MG63 (cell line): ENCODE data around the gene OR10H2. TPM values are rescaled to one million over a fixed set of nuclear protein-coding genes. Genes with fewer than 3 reads are reported as not detected.
"Not testable (repeated sequence)": the region's sequence is repeated elsewhere in the genome, so short reads cannot be mapped to it uniquely, and the experiment has no call there.

Experiments
- DNase-seq: peaks from one replicate; pipeline ENCODE4 v3.0.0-alpha.2; 2020
- H3K27me3 ChIP-seq: fragments of 250-450 bp; sonication (Bioruptor Pico); 2 replicates; pipeline ENCODE4 v1.5.1; 2020; ENCODE audit warnings: mild to moderate bottlenecking, moderate library complexity
- H3K36me3 ChIP-seq: fragments of 250-450 bp; sonication (Bioruptor Pico); 2 replicates; pipeline ENCODE4 v1.5.1; 2020; ENCODE audit warnings: mild to moderate bottlenecking, moderate library complexity
- H3K4me3 ChIP-seq: fragments of 250-450 bp; sonication (Bioruptor Pico); 2 replicates; pipeline ENCODE4 v1.5.1; 2020; ENCODE audit warnings: mild to moderate bottlenecking, moderate library complexity
- H3K9me3 ChIP-seq: fragments of 250-450 bp; sonication (Bioruptor Pico); 2 replicates; pipeline ENCODE4 v1.5.1; 2020; ENCODE audit warnings: mild to moderate bottlenecking, moderate library complexity
- total RNA-seq: library from RNA; depleted of rRNA; stranded (reverse); fragments of >200 nt; shearing (Covaris generic); gene quantifications from 2 replicates; pipeline ENCODE4 v1.2.3, GENCODE V29; 2014; ENCODE audit warnings: low replicate concordance; rRNA removed

OR10H2 gene
- total RNA-seq, 1 experiment from 2014 or later = not detected

DNA sequence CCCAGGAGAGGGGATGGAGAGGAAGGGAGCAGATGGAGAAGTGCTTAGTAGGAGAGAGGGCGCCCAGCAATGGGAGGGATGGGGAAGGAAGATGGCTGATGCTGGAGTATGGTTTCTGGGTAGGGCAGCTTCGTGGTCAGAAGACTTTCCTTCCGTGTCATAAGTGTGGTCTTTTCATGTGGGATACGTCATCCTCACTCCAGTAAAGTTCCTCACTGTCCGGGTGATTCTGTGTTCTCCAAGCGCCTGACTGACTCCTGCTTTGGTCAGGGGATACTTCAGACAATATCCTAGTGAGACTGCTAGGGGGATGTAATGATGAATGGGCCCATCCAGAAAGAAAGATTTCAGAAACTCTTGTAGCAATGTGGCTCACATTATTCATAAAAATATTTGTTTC is 6.1 kb downstream of the OR10H2 start:
- no peak overlapping the region for H3K4me3 ChIP-seq
- H3K27me3 ChIP-seq = peaks cover 22% of the 10 kb centered on the region
- H3K36me3 ChIP-seq = no peaks in the 10 kb centered on the region
- DNase-seq = no peak
- H3K9me3 ChIP-seq = no peaks in the 10 kb centered on the region

DNA sequence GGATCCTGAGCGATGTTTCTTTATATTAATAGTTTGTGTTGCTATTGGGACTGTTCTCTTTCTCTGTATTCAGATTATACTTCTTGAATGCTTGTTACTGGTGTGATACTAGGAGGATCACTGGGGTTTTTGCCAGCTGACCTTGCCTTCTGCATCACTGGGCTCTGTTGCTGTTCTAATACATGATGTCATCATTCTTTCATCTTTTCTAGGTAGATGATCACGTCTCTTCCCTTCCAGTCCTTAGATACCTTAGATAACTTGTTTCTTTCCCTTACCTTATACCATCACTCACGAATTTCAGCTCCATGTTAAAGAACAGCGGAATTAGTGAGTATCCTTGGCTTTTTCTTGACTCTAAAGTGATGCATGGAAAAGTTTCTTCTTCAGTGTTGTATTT is 9.9 kb downstream of the OR10H2 start, which contains the start of gene OR10H3:
Gene OR10H3, plus strand, starts transcription at position 264 of the 400 bp plus-strand sequence. CDS start 3,408 bp downstream, outside the sequence.
- no peak for DNase-seq
- peaks cover 12% of the 10 kb centered on the region for H3K9me3 ChIP-seq
- no peaks in the 10 kb centered on the region for H3K36me3 ChIP-seq
- no peak within 1 kb of the TSS for H3K4me3 ChIP-seq
- peaks cover 18% of the 10 kb centered on the region for H3K27me3 ChIP-seq

DNA sequence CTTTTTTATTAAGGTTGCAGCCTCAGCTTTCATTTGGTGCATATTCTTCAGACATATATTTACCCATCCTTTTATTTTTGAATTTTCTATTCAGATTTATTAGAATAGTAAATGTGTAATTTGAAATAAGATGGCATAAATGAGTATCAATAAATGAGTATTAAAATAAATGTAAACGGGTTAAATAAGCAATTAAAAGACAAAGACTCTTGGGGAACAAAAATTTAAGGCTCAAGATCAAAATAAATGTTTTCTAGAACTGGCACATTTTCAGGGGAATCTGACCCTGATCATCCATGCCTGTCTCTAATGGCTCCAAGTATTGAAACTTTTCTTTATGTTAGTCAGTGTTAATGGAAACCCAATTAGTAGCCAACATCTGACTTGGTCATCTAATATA is 13.0 kb downstream of the OR10H2 start:
- no peak for DNase-seq
- H3K4me3 ChIP-seq = no peak overlapping the region
- H3K36me3 ChIP-seq = no peaks in the 10 kb centered on the region
- peaks cover 7% of the 10 kb centered on the region for H3K27me3 ChIP-seq
- H3K9me3 ChIP-seq = peaks cover 12% of the 10 kb centered on the region

DNA sequence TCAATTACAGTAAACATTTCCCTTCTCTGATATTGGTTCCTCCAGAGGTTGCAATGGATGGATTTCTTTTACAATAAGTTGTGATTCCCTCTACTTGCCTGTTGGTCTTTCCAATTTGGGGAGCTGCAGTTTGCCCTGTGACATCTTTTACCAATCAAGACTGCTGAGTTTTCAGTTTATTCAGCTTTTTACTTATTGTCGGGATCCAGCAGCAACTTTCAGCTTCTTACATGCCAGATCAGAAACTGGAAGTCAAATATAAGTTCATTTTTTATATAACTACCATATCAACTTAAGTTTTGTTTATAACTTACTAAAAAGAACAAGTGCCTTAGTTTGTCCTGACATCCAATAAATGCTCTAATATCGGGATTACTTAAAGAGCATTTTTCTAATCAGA is 20.4 kb downstream of the OR10H2 start:
- Histone ChIP-seq H3K36me3 (no peaks in the 10 kb centered on the region), H3K9me3 (no peaks in the 10 kb centered on the region; the same call in 1 of the 2 replicates), H3K4me3 (no peak overlapping the region), H3K27me3 (peaks cover 41% of the 10 kb centered on the region)
- no peak for DNase-seq

DNA sequence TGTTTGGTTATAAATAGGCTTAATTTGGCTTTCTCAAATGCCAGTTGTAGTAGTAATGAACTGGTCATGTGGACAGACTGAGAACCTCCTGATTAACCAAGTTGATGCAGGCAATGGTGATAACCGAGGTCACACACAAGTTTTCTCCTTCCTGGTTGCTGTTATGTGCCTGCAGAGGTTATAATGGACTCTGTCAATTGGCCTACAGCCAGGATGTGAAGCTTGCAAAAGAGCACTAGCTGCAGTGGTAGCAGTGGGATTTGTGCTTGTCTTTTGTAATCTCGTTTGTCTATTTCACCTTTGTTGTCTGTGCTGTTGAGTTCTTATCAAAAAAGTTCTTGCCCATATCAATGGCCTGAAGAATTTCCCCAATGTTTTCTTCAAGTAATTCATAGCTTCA is 30.6 kb downstream of the OR10H2 start:
- H3K36me3 ChIP-seq = no peaks in the 10 kb centered on the region

DNA sequence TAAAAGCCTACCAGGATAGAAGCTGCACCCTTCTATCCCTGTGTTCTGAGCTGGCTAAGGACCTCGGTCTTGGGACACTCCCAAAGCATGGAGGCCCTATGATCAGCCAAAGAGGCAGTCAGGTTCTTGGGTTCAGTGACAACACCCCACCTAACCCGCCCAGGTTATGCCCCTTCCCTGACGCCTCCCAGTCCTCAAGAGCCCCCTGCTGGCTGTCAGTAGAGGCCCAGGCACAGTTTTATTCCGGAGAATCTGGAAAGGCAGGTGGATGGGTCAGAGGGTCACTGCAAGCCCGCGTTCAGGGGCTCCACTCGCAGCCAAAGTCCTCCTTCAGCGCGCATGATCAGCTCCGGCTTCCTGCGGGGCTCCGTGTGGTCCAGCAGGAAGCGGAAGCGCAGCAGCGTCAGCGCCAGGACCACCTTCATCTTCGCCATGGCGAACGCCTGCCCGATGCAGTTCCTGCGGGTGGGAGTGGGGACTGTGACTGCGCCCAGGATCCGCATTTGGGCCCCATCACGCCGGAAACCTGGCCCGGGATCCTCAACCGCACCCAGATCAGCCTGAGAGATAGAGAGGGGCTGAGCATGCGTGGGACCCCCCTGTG is 32.2 kb downstream of the OR10H2 start:
- DNase-seq = no peak
- H3K36me3 ChIP-seq = no peaks in the 10 kb centered on the region

More for the DNA sequence above, 30.6 kb downstream of the OR10H2 start:
- H3K27me3 ChIP-seq = peaks cover 9% of the 10 kb centered on the region
- no peak for DNase-seq
- no peak overlapping the region for H3K4me3 ChIP-seq
- no peaks in the 10 kb centered on the region for H3K9me3 ChIP-seq

DNA sequence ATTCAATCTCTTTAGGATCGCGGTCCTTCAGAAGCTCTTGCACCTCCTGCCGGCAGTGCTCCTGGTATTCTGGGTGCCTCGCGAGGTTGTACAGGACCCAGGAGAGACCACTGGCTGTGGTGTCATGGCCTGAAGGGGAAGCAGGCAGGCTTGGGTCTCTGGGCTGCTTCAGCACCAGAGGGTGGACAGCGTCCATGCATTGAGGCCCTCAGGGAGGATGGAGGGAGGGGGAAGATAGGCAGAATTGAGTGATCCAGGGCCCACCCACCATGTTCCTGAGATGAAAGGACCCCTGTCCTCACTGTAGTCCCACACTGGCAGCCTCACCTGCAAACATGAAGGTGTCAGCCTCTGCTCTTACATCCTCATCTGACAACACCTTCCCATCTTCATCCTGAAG is 41.8 kb downstream of the OR10H2 start:
- peaks cover 11% of the 10 kb centered on the region for H3K27me3 ChIP-seq
- no peaks in the 10 kb centered on the region for H3K36me3 ChIP-seq
- H3K4me3 ChIP-seq = no peak overlapping the region
- no peak for DNase-seq
- H3K9me3 ChIP-seq = no peaks in the 10 kb centered on the region

More for the DNA sequence above, 32.2 kb downstream of the OR10H2 start:
- Histone ChIP-seq H3K27me3 (peaks cover 17% of the 10 kb centered on the region), H3K9me3 (no peaks in the 10 kb centered on the region), H3K4me3 (no peak overlapping the region)

DNA sequence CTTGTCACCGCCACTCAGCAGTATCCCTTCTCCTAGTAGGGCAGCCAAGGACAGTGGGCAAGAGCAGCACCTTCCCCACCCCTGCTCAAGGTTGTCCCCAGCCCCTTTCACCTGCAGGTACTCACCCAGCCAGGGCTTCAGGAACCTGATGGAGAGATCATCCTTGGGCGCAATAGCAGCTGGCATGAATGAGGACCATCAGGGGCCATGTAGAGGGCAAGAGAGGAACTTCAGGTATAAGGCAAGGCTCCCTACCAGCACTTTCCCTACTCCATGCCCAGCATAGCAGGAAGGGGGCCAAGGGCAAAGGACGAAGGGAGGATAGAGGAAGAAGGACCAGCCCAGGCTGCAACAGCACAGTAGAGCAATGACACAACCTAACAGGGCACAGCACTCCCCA is 46.3 kb downstream of the OR10H2 start:
- H3K9me3 ChIP-seq, H3K4me3 ChIP-seq, DNase-seq, H3K27me3 ChIP-seq, H3K36me3 ChIP-seq: not testable (repeated sequence)

DNA sequence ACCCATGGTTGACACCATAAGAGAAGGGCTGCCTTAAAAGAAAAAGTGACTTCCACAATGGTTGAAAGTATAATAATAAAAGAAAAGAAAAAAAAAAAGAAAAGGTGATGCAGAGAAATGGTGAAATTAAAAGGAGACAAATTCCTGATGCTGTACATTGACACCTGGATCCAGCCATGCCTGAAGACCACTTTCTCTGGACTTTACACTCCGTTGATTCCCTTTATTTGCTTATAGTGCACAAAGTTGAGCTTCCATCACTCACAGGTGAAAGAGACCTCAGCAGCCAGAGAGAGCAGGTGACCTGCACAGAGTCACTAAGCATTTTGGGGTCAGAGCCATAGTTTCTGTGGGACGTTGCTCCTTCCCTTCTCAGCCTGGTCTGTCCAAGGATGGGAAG is 47.4 kb downstream of the OR10H2 start:
- no peak overlapping the region for H3K4me3 ChIP-seq
- no peaks in the 10 kb centered on the region for H3K27me3 ChIP-seq
- H3K9me3 ChIP-seq = no peaks in the 10 kb centered on the region
- no peak for DNase-seq
- no peaks in the 10 kb centered on the region for H3K36me3 ChIP-seq

DNA sequence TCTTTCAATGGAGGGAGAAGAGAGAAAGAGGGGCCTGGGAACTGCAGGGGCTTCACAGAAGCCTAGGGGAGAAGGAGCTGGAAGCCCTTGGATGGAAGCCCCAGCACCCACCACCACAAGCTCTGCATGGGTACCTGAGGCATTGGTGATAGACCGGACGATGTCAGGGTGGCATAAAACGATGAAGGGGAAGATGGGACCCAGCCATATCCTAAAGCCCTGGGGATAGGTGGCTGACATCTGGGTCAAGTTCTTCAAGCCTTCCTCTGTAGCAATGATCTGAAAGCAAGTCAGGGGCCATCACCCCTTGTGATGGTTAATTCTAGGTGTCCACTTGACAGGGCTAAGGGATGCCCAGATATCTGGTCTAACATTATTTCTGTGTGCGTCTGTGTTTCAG is 48.4 kb downstream of the OR10H2 start:
- DNase-seq = no peak
- H3K9me3 ChIP-seq = no peaks in the 10 kb centered on the region
- H3K4me3 ChIP-seq = no peak overlapping the region
- H3K27me3 ChIP-seq = no peaks in the 10 kb centered on the region
- no peaks in the 10 kb centered on the region for H3K36me3 ChIP-seq

DNA sequence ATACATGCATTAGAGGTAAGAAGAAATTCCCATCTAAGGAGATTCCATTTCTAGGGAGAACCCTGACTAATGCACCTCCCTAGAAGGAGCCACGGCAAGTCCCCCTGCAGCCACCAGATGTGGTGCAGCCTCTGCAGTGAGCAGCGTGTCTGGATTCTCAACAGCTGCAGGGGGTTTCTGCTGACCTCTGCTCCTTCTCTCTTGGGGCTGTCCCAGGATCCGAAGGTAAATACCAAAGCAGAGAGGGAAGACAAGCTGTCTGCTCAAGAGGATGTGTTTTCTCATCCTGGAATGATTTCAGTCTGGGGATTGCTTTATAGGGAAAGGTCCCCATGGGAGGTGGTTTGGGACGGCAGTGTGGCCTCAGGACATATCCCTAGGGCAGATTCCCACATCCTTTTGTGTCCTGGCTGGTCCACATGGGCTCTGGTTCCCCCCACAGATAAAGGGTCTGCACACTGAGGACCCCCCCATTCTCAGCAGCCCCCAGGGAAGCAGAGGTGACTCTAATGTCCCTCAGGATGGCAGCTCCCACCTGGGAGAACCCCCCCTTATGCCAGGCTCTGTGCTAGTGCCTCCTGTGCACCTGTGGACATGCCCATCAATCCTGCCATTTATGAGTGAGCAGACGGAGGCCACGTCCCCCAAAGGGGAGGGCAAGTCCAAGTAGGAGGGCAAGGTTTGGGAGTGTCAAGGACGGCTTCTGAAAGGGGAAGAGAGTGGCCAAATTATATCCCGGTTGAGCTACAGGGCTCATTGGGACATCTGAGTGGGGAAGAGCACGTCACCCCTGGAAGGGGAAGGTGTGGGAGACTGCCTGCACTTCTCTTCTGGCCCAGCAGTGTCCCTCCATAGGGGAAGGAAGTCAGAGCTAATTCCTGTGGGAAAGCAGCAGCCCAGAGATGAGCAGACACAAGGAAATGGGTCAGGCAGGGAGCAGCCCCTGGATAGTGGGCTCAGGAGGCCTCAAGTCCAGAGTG is 49.5 kb downstream of the OR10H2 start:
- Histone ChIP-seq H3K27me3 (no peaks in the 10 kb centered on the region), H3K36me3 (no peaks in the 10 kb centered on the region), H3K9me3 (no peaks in the 10 kb centered on the region), H3K4me3 (no peak overlapping the region)
- no peak for DNase-seq

Other genes with a start within 250 kb of the OR10H2 start
- gene PGLYRP2, start 248.5 kb upstream of the OR10H2 start, total RNA-seq = not detected in 2 replicates
- 0.23 TPM in 1 of 2 replicates, not detected in the other for gene CYP4F22, start 219.5 kb upstream of the OR10H2 start, total RNA-seq
- gene CYP4F8, start 112.8 kb upstream of the OR10H2 start, total RNA-seq = not detected in 2 replicates
- not detected in 2 replicates for gene CYP4F3, start 87.1 kb upstream of the OR10H2 start, total RNA-seq
- not detected in 2 replicates for gene CYP4F12, start 54.9 kb upstream of the OR10H2 start, total RNA-seq
- not detected in 2 replicates for gene OR10H3, start 10.0 kb downstream of the OR10H2 start, total RNA-seq
- not detected in 2 replicates for gene OR10H5, start 59.6 kb downstream of the OR10H2 start, total RNA-seq
- gene OR10H1, start 87.6 kb downstream of the OR10H2 start, total RNA-seq = not detected in 2 replicates
- not detected in 2 replicates for gene CYP4F2, start 170.1 kb downstream of the OR10H2 start, total RNA-seq
- not detected in 2 replicates for gene CYP4F11, start 206.5 kb downstream of the OR10H2 start, total RNA-seq
- not detected in 2 replicates for gene OR10H4, start 221.0 kb downstream of the OR10H2 start, total RNA-seq